H1 (cell line): ENCODE results near the gene AKR1C2. TPM values are rescaled to one million over a fixed set of nuclear protein-coding genes. Genes with fewer than 3 reads are reported as not detected.

Source experiments
- CTCF ChIA-PET: fragments of 300-600 bp; sonication (Branson Sonifier 250); formaldehyde crosslinking; loops from one replicate; lab custom pipeline; 2021; ENCODE audit not compliant: partially characterized antibody; lab: Charles Lee
- POLR2A ChIA-PET: fragments of 300-600 bp; sonication (Branson Sonifier 250); formaldehyde crosslinking; loops from one replicate; lab custom pipeline; 2021; ENCODE audit warnings: inconsistent platforms; ENCODE audit not compliant: partially characterized antibody; lab: Charles Lee
- DNase-seq, 2 experiments: peaks; one replicate each; pipeline versions ENCODE4 v3.0.0 to v3.0.0-alpha.2; 2010 to 2022; ENCODE audit warnings: low spot score in 2 of 2, low read depth in 1 of 2, mixed read lengths in 1 of 2
- FAIRE-seq: peaks from 2 replicates; lab custom pipeline; 2011; peaks lifted over from hg19 to GRCh38; lab: Jason Lieb, UNC
- H2AFZ ChIP-seq: 2 replicates; pipeline ENCODE4 v1.8.1; 2012; ENCODE audit warnings: low read length, inconsistent platforms
- H2AK5ac ChIP-seq: 2 replicates; pipeline ENCODE4 v1.6.1; 2013; ENCODE audit warnings: low read depth, low read length
- H2BK120ac ChIP-seq: replicated peaks from 2 replicates; pipeline ENCODE3; 2013; ENCODE audit warnings: low read depth, low read length, inconsistent platforms
- H2BK12ac ChIP-seq: 2 replicates; pipeline ENCODE4 v1.6.1; 2013; ENCODE audit warnings: low read depth, low read length
- H2BK15ac ChIP-seq: 2 replicates; pipeline ENCODE4 v1.6.1; 2013; ENCODE audit warnings: low read length
- H2BK20ac ChIP-seq: 2 replicates; pipeline ENCODE4 v1.6.1; 2013; ENCODE audit warnings: low read length
- H2BK5ac ChIP-seq: 2 replicates; pipeline ENCODE4 v1.6.1; 2013; ENCODE audit warnings: low read depth, low read length
- H3K14ac ChIP-seq: 2 replicates; pipeline ENCODE4 v1.6.1; 2013; ENCODE audit warnings: inconsistent platforms; ENCODE audit not compliant: insufficient read length
- H3K18ac ChIP-seq: 2 replicates; pipeline ENCODE4 v1.6.1; 2013; ENCODE audit warnings: low read length; ENCODE audit errors: extremely low read depth
- H3K23ac ChIP-seq: 2 replicates; pipeline ENCODE4 v1.6.1; 2013; ENCODE audit warnings: inconsistent platforms; ENCODE audit not compliant: insufficient read length
- H3K23me2 ChIP-seq: 2 replicates; pipeline ENCODE4 v1.6.1; 2013; ENCODE audit warnings: low read depth, low read length
- H3K27ac ChIP-seq: 2 replicates; pipeline ENCODE4 v1.6.1; 2011; ENCODE audit warnings: low read depth, low read length, inconsistent platforms
- H3K27me3 ChIP-seq, 4 experiments: replicated peaks in 1 of 4; 1 replicate in 1 of 4; 2 replicates in 3 of 4; pipeline versions ENCODE4 v1.6.1 to v1.8.1; 2011 to 2013; ENCODE audit warnings: low read length in 3 of 4, mild to moderate bottlenecking in 3 of 4, inconsistent platforms in 2 of 4, mixed read lengths in 2 of 4, moderate library complexity in 1 of 4; ENCODE audit not compliant: control insufficient read depth in 3 of 4, insufficient read depth in 3 of 4; ENCODE audit errors: extremely low read depth in 1 of 4
- H3K36me3 ChIP-seq, 4 experiments: 2 replicates each; pipeline versions ENCODE4 v1.6.1 to v1.8.1; 2011 to 2013; ENCODE audit warnings: mild to moderate bottlenecking in 4 of 4, low read length in 3 of 4, moderate library complexity in 2 of 4, control low read depth in 1 of 4, inconsistent platforms in 1 of 4; ENCODE audit not compliant: insufficient read depth in 4 of 4, control insufficient read depth in 2 of 4
- H3K4ac ChIP-seq: replicated peaks from 2 replicates; pipeline ENCODE3; 2013; ENCODE audit warnings: low read length, low read depth, mixed read lengths, inconsistent platforms; ENCODE audit not compliant: insufficient read length
- H3K4me1 ChIP-seq, 4 experiments: replicated peaks in 1 of 4; 1 replicate in 1 of 4; 2 replicates in 3 of 4; pipeline versions ENCODE4 v1.6.1 to v1.8.1; 2011 to 2013; ENCODE audit warnings: low read length in 3 of 4, inconsistent platforms in 2 of 4, mixed read lengths in 1 of 4; ENCODE audit not compliant: insufficient read depth in 4 of 4, control insufficient read depth in 3 of 4
- H3K4me2 ChIP-seq, 2 experiments: 2 replicates each; pipeline versions ENCODE4 v1.6.1 to v1.8.1; 2011 to 2013; ENCODE audit warnings: low read depth in 2 of 2, low read length in 2 of 2, control low read depth in 1 of 2, inconsistent platforms in 1 of 2, mild to moderate bottlenecking in 1 of 2; ENCODE audit not compliant: insufficient read depth in 1 of 2
- H3K4me3 ChIP-seq, 4 experiments: fragments of 200-600, 300-600 bp in 1 of 4; sonication (generic), shearing (Covaris generic), sonication (Bioruptor Twin) in 1 of 4; 2 replicates each; pipeline versions ENCODE4 v1.5.1 to v1.8.1; 2011 to 2016; ENCODE audit warnings: low read length in 4 of 4, low read depth in 3 of 4, control low read depth in 2 of 4, inconsistent platforms in 2 of 4, mild to moderate bottlenecking in 2 of 4, mixed read lengths in 1 of 4, moderate library complexity in 1 of 4; ENCODE audit not compliant: insufficient read depth in 2 of 4; ENCODE audit errors: extremely low read depth in 1 of 4
- H3K56ac ChIP-seq: replicated peaks from 2 replicates; pipeline ENCODE3; 2013; ENCODE audit warnings: low read depth, mild to moderate bottlenecking, mixed read lengths, low read length, inconsistent platforms; ENCODE audit not compliant: insufficient read length
- H3K79me1 ChIP-seq: 2 replicates; pipeline ENCODE4 v1.6.1; 2013; ENCODE audit warnings: low read depth, low read length, control low read depth
- H3K79me2 ChIP-seq, 2 experiments: 2 replicates each; pipeline versions ENCODE4 v1.6.1 to v1.8.1; 2012 to 2013; ENCODE audit warnings: low read length in 2 of 2, mild to moderate bottlenecking in 2 of 2, inconsistent platforms in 1 of 2; ENCODE audit not compliant: insufficient read depth in 2 of 2, control insufficient read depth in 1 of 2
- H3K9ac ChIP-seq, 4 experiments: replicated peaks in 1 of 4; 1 replicate in 1 of 4; 2 replicates in 3 of 4; pipeline versions ENCODE4 v1.6.1 to v1.8.1; 2011 to 2013; ENCODE audit warnings: low read depth in 3 of 4, low read length in 3 of 4, control low read depth in 2 of 4, mild to moderate bottlenecking in 2 of 4, moderate library complexity in 2 of 4, inconsistent platforms in 1 of 4; ENCODE audit errors: extremely low read depth in 1 of 4
- H3K9me3 ChIP-seq, 2 experiments: 2 replicates each; pipeline versions ENCODE4 v1.6.1 to v1.8.1; 2012 to 2013; ENCODE audit warnings: mild to moderate bottlenecking in 2 of 2, moderate library complexity in 2 of 2, control low read depth in 1 of 2, inconsistent platforms in 1 of 2, low read depth in 1 of 2, low read length in 1 of 2, mixed read lengths in 1 of 2; ENCODE audit not compliant: insufficient read depth in 2 of 2
- H4K20me1 ChIP-seq, 2 experiments: replicated peaks in 1 of 2; 2 replicates each; pipeline versions ENCODE3 to v1.8.1; 2011 to 2013; ENCODE audit warnings: inconsistent platforms in 2 of 2, low read length in 2 of 2, mild to moderate bottlenecking in 1 of 2; ENCODE audit not compliant: insufficient read depth in 2 of 2, control insufficient read depth in 1 of 2
- H4K5ac ChIP-seq: 2 replicates; pipeline ENCODE4 v1.6.1; 2013; ENCODE audit warnings: low read length, low read depth, mixed read lengths, inconsistent platforms; ENCODE audit not compliant: insufficient read length
- H4K8ac ChIP-seq: 2 replicates; pipeline ENCODE4 v1.8.0; 2013; ENCODE audit warnings: mild to moderate bottlenecking, moderate library complexity, low read length, inconsistent platforms; ENCODE audit not compliant: insufficient read depth; ENCODE audit errors: extremely low read depth
- H4K91ac ChIP-seq: replicated peaks from 2 replicates; pipeline ENCODE3; 2013; ENCODE audit warnings: low read length, mixed read lengths, inconsistent platforms; ENCODE audit not compliant: insufficient read length
- CBX5 ChIP-seq: fragments of 300-800, 300-1000 bp; sonication (generic); IDR thresholded peaks from 2 replicates; pipeline ENCODE4 v1.7.1; 2016; ENCODE audit warnings: antibody characterized with exemption, low read length, low read depth
- EZH2 ChIP-seq: fragments of 200-600 bp; sonication (generic); IDR thresholded peaks from 2 replicates; pipeline ENCODE4 v1.7.1; 2012; ENCODE audit warnings: low read depth, mild to moderate bottlenecking, moderate library complexity, low read length, inconsistent platforms; ENCODE audit not compliant: severe bottlenecking
- NANOG ChIP-seq: IDR thresholded peaks from 2 replicates; pipeline ENCODE4 v1.6.1; 2011; ENCODE audit warnings: low read length, low read depth, mild to moderate bottlenecking, inconsistent platforms; ENCODE audit not compliant: insufficient read depth, poor library complexity, severe bottlenecking
- SUZ12 ChIP-seq: fragments of 200-600 bp; sonication (generic); IDR thresholded peaks from 2 replicates; pipeline ENCODE4 v1.6.1; 2012; ENCODE audit warnings: mild to moderate bottlenecking, inconsistent platforms, low read length, moderate library complexity, mixed read lengths
- TAF7 ChIP-seq: optimal IDR thresholded peaks from 2 replicates; pipeline ENCODE3; 2011; ENCODE audit warnings: low read depth, mild to moderate bottlenecking, inconsistent platforms, low read length, moderate library complexity, borderline replicate concordance
- WGBS, 2 experiments: shearing (Covaris generic) in 1 of 2; methylation state at CpG; one replicate each; pipeline versions ENCODE4 v1.1.6 to v1.1.7; 2013 to 2015; ENCODE audit warnings: low lambda C conversion rate in 2 of 2, mixed read lengths in 2 of 2, inconsistent platforms in 1 of 2, low coverage in 1 of 2, missing lambda C conversion rate in 1 of 2; ENCODE audit not compliant: insufficient replicate concordance in 2 of 2, insufficient coverage in 1 of 2, insufficient read length in 1 of 2; ENCODE audit errors: extremely low coverage in 1 of 2, missing lambda C conversion rate in 1 of 2; 5-methylcytosine and 5-hydroxymethylcytosine counted together
- polyA plus RNA-seq, 7 experiments: library from polyadenylated mRNA; depleted of rRNA in 3 of 7; stranded (reverse) in 5 of 7; unstranded in 2 of 7; fragments of >200 nt in 5 of 7; fragments of 200-250 nt in 2 of 7; gene quantifications; 1 replicate in 5 of 7; 2 replicates in 1 of 7; 4 replicates in 1 of 7; pipeline versions ENCODE4 v1.2.1 to v1.2.3, GENCODE V29; 2011 to 2013; ENCODE audit warnings: missing spikeins in 2 of 7, mixed read lengths in 2 of 7
- total RNA-seq: library from RNA; stranded (reverse); fragmentation: NEBNext Ultra II Directional; extraction: Animal tissue kit (Norgen Biotek cat#: 25700); gene quantifications from 2 replicates; pipeline ENCODE4 v1.2.1, GENCODE V29; 2021

AKR1C2 gene
- total and polyA plus RNA-seq, 2 of the 8 experiments (the other 6 are each of a cell fraction or from before 2014, with no cell fraction given) = 0.77 to 1.2 TPM

DNA sequence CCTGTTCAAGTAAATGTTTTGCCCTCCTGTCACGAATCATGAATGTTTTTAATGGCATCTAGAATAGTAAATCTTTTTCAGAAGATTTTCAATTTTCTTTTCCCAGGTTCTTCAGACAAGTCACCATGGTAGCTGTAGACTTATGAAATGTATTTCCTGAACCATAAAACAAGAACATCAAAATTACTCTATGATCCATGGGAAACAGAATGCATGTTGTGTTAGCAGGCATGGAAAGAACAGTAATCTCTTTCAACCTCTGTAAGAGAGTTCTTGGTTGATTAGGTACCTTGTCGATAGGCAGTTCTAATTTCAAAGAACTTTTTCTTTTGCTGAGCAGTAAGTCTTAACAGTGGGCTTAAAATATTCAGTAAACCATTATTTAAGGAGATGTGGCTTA is 22.9 kb downstream of the AKR1C2 start:
- CTCF ChIA-PET = interaction anchor here (5.5 kb wide), 1 partner anchor 131 kb away, joined by 86 read pairs; no protein-coding TSS in a partner anchor

More for the DNA sequence above, 22.9 kb downstream of the AKR1C2 start:
- no peak for DNase-seq
- whole genome bisulfite sequencing, 2 experiments = 88% methylated on average over 2 of the region's 2 CpGs; no CpG with 5 or more reads in 1 of the 2 experiments
- Histone ChIP-seq H3K36me3 (no peaks in the 10 kb centered on the region), H3K27ac (no peak overlapping the region), H3K23me2 (no peaks in the 10 kb centered on the region), H4K91ac (no peak overlapping the region), H2BK5ac (no peak overlapping the region), H3K56ac (no peak overlapping the region), H2BK12ac (no peak overlapping the region), H2BK120ac (no peak overlapping the region)
- POLR2A ChIA-PET = no interaction called here
- TF ChIP-seq NANOG (no peak), CBX5 (no peak), SUZ12 (no peak), EZH2 (no peak), TAF7 (no peak)
- TF ChIP-seq, all 59 proteins: peak for 0
- Histone ChIP-seq H3K27me3 (no peaks in the 10 kb centered on the region), H3K79me2 (no peaks in the 10 kb centered on the region), H2AK5ac (no peak overlapping the region), H3K9me3 (no peaks in the 10 kb centered on the region; a peak in 1 of 4 replicates), H3K79me1 (no peaks in the 10 kb centered on the region), H3K4ac (no peak overlapping the region), H3K23ac (no peak overlapping the region), H3K9ac (no peak overlapping the region), H4K20me1 (no peaks in the 10 kb centered on the region), H2BK20ac (no peak overlapping the region), H3K4me1 (peaks cover 4 to 7% (median 4%) of the 10 kb centered on the region in 4 experiments; a peak in 6 of 7 replicates), H3K4me3 (no peak overlapping the region), H3K4me2 (no peak overlapping the region), H3K18ac (no peak overlapping the region), H2AFZ (no peak overlapping the region), H2BK15ac (no peak overlapping the region), H4K8ac (no peak overlapping the region), H4K5ac (no peak overlapping the region), H3K14ac (no peak overlapping the region)
- FAIRE-seq = no peak
